ENCODE results near the gene RARB.

Gene RARB

GRCh38 chr3:25473246-25473645 lies 45.2 kb downstream of the RARB start:
- no peak for DNase-seq

- no peak for DNase-seq
Measured at GRCh38 chr3:25474052-25474451, 46.0 kb downstream of the RARB start.

- no peak for DNase-seq
Measured at GRCh38 chr3:25476639-25477038, 48.6 kb downstream of the RARB start.

- DNase-seq: no peak
Measured at GRCh38 chr3:25478211-25478757, 50.2 kb downstream of the RARB start.

GRCh38 chr3:25478964-25479726 lies 51.1 kb downstream of the RARB start:
- no peak for DNase-seq

GRCh38 chr3:25479727-25480010 lies 51.6 kb downstream of the RARB start:
- no peak for DNase-seq

GRCh38 chr3:25480811-25481210 lies 52.7 kb downstream of the RARB start:
- DNase-seq: no peak

GRCh38 chr3:25481386-25481785 lies 53.3 kb downstream of the RARB start:
- DNase-seq: no peak

GRCh38 chr3:25483456-25483855 lies 55.4 kb downstream of the RARB start:
- DNase-seq: no peak

GRCh38 chr3:25485673-25486072 lies 57.6 kb downstream of the RARB start:
- no peak for DNase-seq

- no peak for DNase-seq
Measured at GRCh38 chr3:25486932-25487331, 58.9 kb downstream of the RARB start.

- no peak for DNase-seq
Measured at GRCh38 chr3:25489858-25490593, 62.0 kb downstream of the RARB start.

- no peak for DNase-seq
Measured at GRCh38 chr3:25493246-25493645, 65.2 kb downstream of the RARB start.

GRCh38 chr3:25493786-25494185 lies 65.7 kb downstream of the RARB start:
- no peak for DNase-seq

- no peak for DNase-seq
Measured at GRCh38 chr3:25495304-25495703, 67.2 kb downstream of the RARB start.

- DNase-seq: no peak
Measured at GRCh38 chr3:25495726-25496253, 67.7 kb downstream of the RARB start.

GRCh38 chr3:25497096-25497495 lies 69.0 kb downstream of the RARB start:
- DNase-seq: no peak

GRCh38 chr3:25500706-25501210 lies 72.7 kb downstream of the RARB start:
- DNase-seq: no peak

GRCh38 chr3:25502233-25502632 lies 74.2 kb downstream of the RARB start:
- peak; percentile 0 for DNase-seq

- no peak for DNase-seq
Measured at GRCh38 chr3:25503898-25504301, 75.8 kb downstream of the RARB start.

- no peak for DNase-seq
Measured at GRCh38 chr3:25505581-25505980, 77.5 kb downstream of the RARB start.

GRCh38 chr3:25507811-25508210 lies 79.7 kb downstream of the RARB start:
- no peak for DNase-seq

- no peak for DNase-seq
Measured at GRCh38 chr3:25508433-25508832, 80.4 kb downstream of the RARB start.

GRCh38 chr3:25508901-25509300 lies 80.8 kb downstream of the RARB start:
- DNase-seq: no peak

All from NCI-H82 (cell line).